OCI-LY7 (cell line): ENCODE results near the gene FANCC. TPM values are rescaled to one million over a fixed set of nuclear protein-coding genes. Genes with fewer than 3 reads are reported as not detected.

ENCODE experiments used
- BruUV-seq: library from RNA; stranded (reverse); fragments of 400-500 nt; replicated peaks from 2 replicates; lab custom pipeline; 2021; lab: Mats Ljungman, UMichigan
- CTCF ChIA-PET: fragments of 300-600 bp; sonication (Branson Sonifier 250); formaldehyde crosslinking; loops from one replicate; lab custom pipeline; 2022; ENCODE audit warnings: antibody characterized with exemption; ENCODE audit not compliant: unreplicated experiment; lab: Charles Lee
- POLR2A ChIA-PET: fragments of 300-600 bp; sonication (Branson Sonifier 250); formaldehyde crosslinking; loops from one replicate; lab custom pipeline; 2022; ENCODE audit warnings: antibody characterized with exemption; lab: Charles Lee
- DNase-seq: peaks from one replicate; pipeline ENCODE4 v3.0.0-alpha.2; 2015; ENCODE audit warnings: low spot score
- H2AFZ ChIP-seq: fragments of 200-600 bp; sonication (generic), shearing (Covaris generic); 2 replicates; pipeline ENCODE4 v1.6.1; 2014; ENCODE audit warnings: mild to moderate bottlenecking, antibody characterized with exemption, low read length, moderate library complexity
- H3K27ac ChIP-seq: fragments of 200-600 bp; sonication (generic); 2 replicates; pipeline ENCODE4 v1.5.1; 2014; ENCODE audit warnings: mixed run types, low read depth, mild to moderate bottlenecking, moderate library complexity, low read length, inconsistent platforms; ENCODE audit not compliant: poor library complexity, severe bottlenecking
- H3K36me3 ChIP-seq: fragments of 200-600 bp; sonication (generic); 2 replicates; pipeline ENCODE4 v1.6.1; 2014; ENCODE audit warnings: mild to moderate bottlenecking, antibody characterized with exemption, low read length, moderate library complexity, mixed read lengths; ENCODE audit not compliant: insufficient read depth
- H3K4me1 ChIP-seq: fragments of 200-600 bp; sonication (generic); 2 replicates; pipeline ENCODE4 v1.5.1; 2014; ENCODE audit warnings: mild to moderate bottlenecking, low read length; ENCODE audit not compliant: insufficient read depth, poor library complexity, severe bottlenecking
- H3K4me2 ChIP-seq: fragments of 200-600 bp; sonication (generic); 2 replicates; pipeline ENCODE4 v1.6.1; 2014; ENCODE audit warnings: mild to moderate bottlenecking, low read length
- H3K4me3 ChIP-seq: fragments of 200-600 bp; sonication (generic); 2 replicates; pipeline ENCODE4 v1.5.1; 2014; ENCODE audit warnings: mild to moderate bottlenecking, low read depth, low read length; ENCODE audit not compliant: poor library complexity, severe bottlenecking
- H3K79me2 ChIP-seq: fragments of 200-600 bp; sonication (generic); 2 replicates; pipeline ENCODE4 v1.6.1; 2016; ENCODE audit warnings: low read depth, mild to moderate bottlenecking, low read length, moderate library complexity, mixed read lengths; ENCODE audit not compliant: insufficient read depth
- H3K9me2 ChIP-seq: fragments of 200-600 bp; sonication (generic); 2 replicates; pipeline ENCODE4 v1.6.1; 2016; ENCODE audit warnings: mild to moderate bottlenecking, low read length, mixed read lengths; ENCODE audit not compliant: insufficient read depth
- H3K9me3 ChIP-seq: fragments of 200-600 bp; sonication (generic); 2 replicates; pipeline ENCODE4 v1.6.1; 2014; ENCODE audit warnings: mild to moderate bottlenecking, mixed run types, low read length, mixed read lengths
- H4K20me1 ChIP-seq: fragments of 200-600 bp; sonication (generic); 2 replicates; pipeline ENCODE4 v1.6.1; 2014; ENCODE audit warnings: mild to moderate bottlenecking, antibody characterized with exemption, low read length, moderate library complexity, mixed read lengths; ENCODE audit not compliant: insufficient read depth
- EZH2phosphoT487 ChIP-seq: fragments of 200-600 bp; sonication (generic); IDR thresholded peaks from 2 replicates; pipeline ENCODE4 v1.6.1; 2018; ENCODE audit warnings: low read depth, borderline replicate concordance, mild to moderate bottlenecking, mixed run types, antibody characterized with exemption, low read length, moderate library complexity, mixed read lengths
- intact Hi-C: fragments of 100-400 bp; cut with micrococcal nuclease; formaldehyde crosslinking; loops from one replicate; pipeline ENCODE4 v1.10.0; 2022; ENCODE audit not compliant: unreplicated experiment
- total RNA-seq, 2 experiments: library from RNA; depleted of rRNA in 1 of 2; stranded (reverse); fragments of >200 nt in 1 of 2; shearing (Covaris generic) in 1 of 2; gene quantifications; 2 replicates each; pipeline ENCODE4 v1.2.3, GENCODE V29; 2014 to 2022
- TF ChIP-seq, protein P1 (sequence below): fragments of 200-600 bp; sonication (generic); conservative IDR thresholded peaks from 2 replicates; pipeline ENCODE4 v1.5.1; 2014; ENCODE audit warnings: mild to moderate bottlenecking, antibody characterized with exemption, low read length, moderate library complexity, mixed read lengths

The FANCC gene
- total RNA-seq, 2 experiments from 2014 or later, result 13.9 to 28.7 TPM

DNA sequence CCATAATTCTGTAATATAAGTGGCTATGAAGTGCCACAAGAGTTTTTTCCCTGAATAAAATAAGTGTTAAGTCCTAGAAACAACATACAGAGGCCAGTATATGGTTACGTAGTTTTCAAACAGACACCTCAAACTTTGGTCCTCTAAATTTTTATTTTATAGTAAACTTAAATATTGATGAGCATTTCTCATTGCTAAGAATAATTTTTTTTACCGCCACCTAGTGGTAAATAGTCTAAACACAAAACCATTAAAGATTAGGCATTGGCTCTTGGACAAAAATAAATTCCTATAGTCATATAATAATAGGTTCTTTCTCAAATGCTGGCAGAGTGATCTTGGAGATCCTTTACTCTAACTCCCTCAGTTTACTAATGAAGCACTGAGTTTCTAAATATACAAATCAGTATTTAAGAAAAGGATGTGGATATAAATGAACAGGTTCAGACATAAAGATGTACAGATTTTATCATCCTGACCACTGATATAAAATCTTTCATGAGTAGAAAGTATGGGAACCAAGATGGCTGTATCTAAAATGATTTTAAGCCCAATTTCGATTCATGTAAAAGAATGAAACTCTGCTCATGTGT, 136.2 kb downstream of the FANCC start:
- Histone ChIP-seq H3K36me3 (no peaks in the 10 kb centered on the region), H4K20me1 (no peaks in the 10 kb centered on the region), H3K4me3 (no peak overlapping the region), H3K4me1 (no peaks in the 10 kb centered on the region), H3K9me2 (no peaks in the 10 kb centered on the region), H2AFZ (no peak overlapping the region), H3K27ac (no peak overlapping the region), H3K79me2 (no peaks in the 10 kb centered on the region), H3K4me2 (no peak overlapping the region), H3K9me3 (no peaks in the 10 kb centered on the region)
- TF ChIP-seq, protein P1, sequence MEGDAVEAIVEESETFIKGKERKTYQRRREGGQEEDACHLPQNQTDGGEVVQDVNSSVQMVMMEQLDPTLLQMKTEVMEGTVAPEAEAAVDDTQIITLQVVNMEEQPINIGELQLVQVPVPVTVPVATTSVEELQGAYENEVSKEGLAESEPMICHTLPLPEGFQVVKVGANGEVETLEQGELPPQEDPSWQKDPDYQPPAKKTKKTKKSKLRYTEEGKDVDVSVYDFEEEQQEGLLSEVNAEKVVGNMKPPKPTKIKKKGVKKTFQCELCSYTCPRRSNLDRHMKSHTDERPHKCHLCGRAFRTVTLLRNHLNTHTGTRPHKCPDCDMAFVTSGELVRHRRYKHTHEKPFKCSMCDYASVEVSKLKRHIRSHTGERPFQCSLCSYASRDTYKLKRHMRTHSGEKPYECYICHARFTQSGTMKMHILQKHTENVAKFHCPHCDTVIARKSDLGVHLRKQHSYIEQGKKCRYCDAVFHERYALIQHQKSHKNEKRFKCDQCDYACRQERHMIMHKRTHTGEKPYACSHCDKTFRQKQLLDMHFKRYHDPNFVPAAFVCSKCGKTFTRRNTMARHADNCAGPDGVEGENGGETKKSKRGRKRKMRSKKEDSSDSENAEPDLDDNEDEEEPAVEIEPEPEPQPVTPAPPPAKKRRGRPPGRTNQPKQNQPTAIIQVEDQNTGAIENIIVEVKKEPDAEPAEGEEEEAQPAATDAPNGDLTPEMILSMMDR, result peak; percentile 87
- TF ChIP-seq EZH2phosphoT487, result no peak
- BruUV-seq, result no TSS peak
- CTCF ChIA-PET, result no interaction called here
- DNase-seq, result peak; percentile 39
- intact Hi-C loops, result no loop called here
- POLR2A ChIA-PET, result no interaction called here

DNA sequence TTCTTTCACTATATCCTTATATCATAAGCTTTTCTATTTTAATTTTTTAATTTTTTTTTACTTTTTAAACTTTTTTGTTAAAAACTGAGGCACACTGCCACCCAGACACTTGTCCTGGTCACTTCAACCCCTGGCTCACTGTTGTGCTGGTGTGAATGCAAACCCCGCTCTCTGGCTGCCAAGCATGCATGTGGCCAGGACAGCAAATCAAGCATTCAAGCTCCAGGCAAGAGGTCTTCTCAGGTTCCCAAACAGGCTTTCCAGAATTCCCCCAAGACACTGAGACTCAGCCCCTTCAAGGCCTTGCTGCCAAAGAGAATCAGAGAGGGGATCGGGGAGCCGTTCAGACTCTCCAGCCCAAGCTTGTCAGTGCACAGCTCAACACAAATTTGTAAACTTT, 139.9 kb downstream of the FANCC start:
- intact Hi-C loops, result no loop called here
- POLR2A ChIA-PET, result interaction anchor here (0.6 kb wide), 1 partner anchor 86 kb away, joined by 3 read pairs; no protein-coding TSS in a partner anchor

More for the DNA sequence above, 139.9 kb downstream of the FANCC start:
- Histone ChIP-seq H4K20me1 (no peaks in the 10 kb centered on the region), H3K4me1 (no peaks in the 10 kb centered on the region), H2AFZ (no peak overlapping the region), H3K9me3 (no peaks in the 10 kb centered on the region), H3K9me2 (no peaks in the 10 kb centered on the region), H3K36me3 (no peaks in the 10 kb centered on the region), H3K27ac (no peak overlapping the region), H3K4me2 (no peak overlapping the region), H3K79me2 (no peaks in the 10 kb centered on the region), H3K4me3 (no peak overlapping the region)
- CTCF ChIA-PET, result no interaction called here
- no peak for DNase-seq
- TF ChIP-seq, protein P1, result no peak
- TF ChIP-seq EZH2phosphoT487, result no peak
- BruUV-seq, result no TSS peak
